Spinal cord (tissue), 10 donors: ENCODE data around the gene SLC16A9. TPM values are rescaled to one million over a fixed set of nuclear protein-coding genes. Genes with fewer than 3 reads are reported as not detected.

Experiments
- DNase-seq, 6 donors: peaks; one replicate each; pipeline versions ENCODE4 v3.0.0 to v3.0.0-alpha.2; 2013 to 2015; ENCODE audit warnings: low spot score in 6 of 6, low read depth in 4 of 6
- H3K27ac ChIP-seq: one replicate; pipeline ENCODE4 v1.5.1; 2013; ENCODE audit warnings: low read depth, low read length, control low read depth
- H3K27me3 ChIP-seq: one replicate; pipeline ENCODE4 v1.6.1; 2013; ENCODE audit warnings: low read length; ENCODE audit not compliant: control insufficient read depth, insufficient read depth
- H3K36me3 ChIP-seq: one replicate; pipeline ENCODE4 v1.6.1; 2013; ENCODE audit warnings: low read length; ENCODE audit not compliant: control insufficient read depth, insufficient read depth
- H3K4me1 ChIP-seq: one replicate; pipeline ENCODE4 v1.6.1; 2013; ENCODE audit warnings: low read length; ENCODE audit not compliant: control insufficient read depth, insufficient read depth
- H3K4me3 ChIP-seq: one replicate; pipeline ENCODE4 v1.5.1; 2013; ENCODE audit warnings: low read depth, low read length, control low read depth
- H3K9me3 ChIP-seq: one replicate; pipeline ENCODE4 v1.6.1; 2013; ENCODE audit warnings: low read length; ENCODE audit not compliant: control insufficient read depth, insufficient read depth
- WGBS: methylation state at CpG from one replicate; pipeline ENCODE4 v1.1.5; 2013; ENCODE audit warnings: missing lambda C conversion rate; ENCODE audit not compliant: insufficient coverage; 5-methylcytosine and 5-hydroxymethylcytosine counted together
- polyA plus RNA-seq, 2 donors: library from polyadenylated mRNA; unstranded; fragments of 120-200 nt; gene quantifications; one replicate each; pipeline ENCODE4 v1.2.1, GENCODE V29; 2013; ENCODE audit not compliant: insufficient read length in 2 of 2
- total RNA-seq, 2 donors: library from RNA; depleted of rRNA in 1 of 2; stranded (reverse); fragments of 120-200 nt in 1 of 2; fragments of >200 nt in 1 of 2; gene quantifications; one replicate each; pipeline versions ENCODE4 v1.2.3 to v1.2.4, GENCODE V29; 2013 to 2014
- donor health status: healthy.

The SLC16A9 gene
- total and polyA plus RNA-seq, 4 donors = 26.6 to 108 (median 43.8) TPM

GRCh38 chr10:59625721-59626522, 83.7 kb downstream of the SLC16A9 start:
- no peak overlapping the region for H3K27ac ChIP-seq

GRCh38 chr10:59624951-59625350, 84.7 kb downstream of the SLC16A9 start:
- H3K27ac ChIP-seq = no peak overlapping the region
- H3K27me3 ChIP-seq = no peaks in the 10 kb centered on the region
- H3K36me3 ChIP-seq = no peaks in the 10 kb centered on the region
- 100% methylated on average over 1 of the region's 8 CpGs for WGBS
- DNase-seq = no peak
- peaks cover 3% of the 10 kb centered on the region for H3K4me1 ChIP-seq
- no peak overlapping the region for H3K4me3 ChIP-seq
- no peaks in the 10 kb centered on the region for H3K9me3 ChIP-seq

More at GRCh38 chr10:59625721-59626522, 83.7 kb downstream of the SLC16A9 start:
- H3K9me3 ChIP-seq = no peaks in the 10 kb centered on the region
- H3K4me1 ChIP-seq = peaks cover 3% of the 10 kb centered on the region
- H3K27me3 ChIP-seq = no peaks in the 10 kb centered on the region
- H3K36me3 ChIP-seq = no peaks in the 10 kb centered on the region
- DNase-seq = peak; percentile 71 to 97 (median 80)
- H3K4me3 ChIP-seq = peak overlapping the region; percentile 4
- WGBS = 7% methylated on average over 4 of the region's 8 CpGs

- H3K4me1 ChIP-seq = peaks cover 3% of the 10 kb centered on the region
- 100% methylated on average over 2 of the region's 3 CpGs for WGBS
- H3K36me3 ChIP-seq = no peaks in the 10 kb centered on the region
- H3K27me3 ChIP-seq = no peaks in the 10 kb centered on the region
- no peaks in the 10 kb centered on the region for H3K9me3 ChIP-seq
- no peak for DNase-seq
- H3K27ac ChIP-seq = no peak overlapping the region
- no peak overlapping the region for H3K4me3 ChIP-seq
Observed at GRCh38 chr10:59624136-59624535, 85.5 kb downstream of the SLC16A9 start.

- Histone ChIP-seq H3K4me1 (peaks cover 3% of the 10 kb centered on the region), H3K27me3 (no peaks in the 10 kb centered on the region), H3K9me3 (no peaks in the 10 kb centered on the region), H3K4me3 (no peak overlapping the region), H3K27ac (no peak overlapping the region), H3K36me3 (no peaks in the 10 kb centered on the region)
- no peak for DNase-seq
- 78% methylated on average over 14 of the region's 16 CpGs for WGBS
Observed at GRCh38 chr10:59623133-59624121, 86.2 kb downstream of the SLC16A9 start.

- 88% methylated on average over 4 of the region's 16 CpGs for WGBS
- peaks cover 3% of the 10 kb centered on the region for H3K4me1 ChIP-seq
- H3K27ac ChIP-seq = no peak overlapping the region
- no peaks in the 10 kb centered on the region for H3K9me3 ChIP-seq
- H3K36me3 ChIP-seq = no peaks in the 10 kb centered on the region
- H3K4me3 ChIP-seq = no peak overlapping the region
- peak in 5 of 6 donors; percentile 60 to 94 (median 65) for DNase-seq
- H3K27me3 ChIP-seq = no peaks in the 10 kb centered on the region
Observed at GRCh38 chr10:59622320-59623132, 87.1 kb downstream of the SLC16A9 start.

GRCh38 chr10:59621771-59622170, 87.9 kb downstream of the SLC16A9 start:
- no CpG with 5 or more reads among the region's 1 CpG for WGBS
- no peak overlapping the region for H3K27ac ChIP-seq
- peaks cover under 1% of the 10 kb centered on the region for H3K4me1 ChIP-seq
- no peaks in the 10 kb centered on the region for H3K27me3 ChIP-seq
- no peak overlapping the region for H3K4me3 ChIP-seq
- no peaks in the 10 kb centered on the region for H3K36me3 ChIP-seq
- H3K9me3 ChIP-seq = no peaks in the 10 kb centered on the region
- peak in 1 of 6 donors; percentile 12 for DNase-seq

- Histone ChIP-seq H3K36me3 (no peaks in the 10 kb centered on the region), H3K9me3 (no peaks in the 10 kb centered on the region), H3K27ac (no peak overlapping the region), H3K4me3 (no peak overlapping the region), H3K27me3 (no peaks in the 10 kb centered on the region), H3K4me1 (no peaks in the 10 kb centered on the region)
- no CpG with 5 or more reads among the region's 4 CpGs for WGBS
- peak in 1 of 6 donors; percentile 15 for DNase-seq
Observed at GRCh38 chr10:59618666-59619065, 91.0 kb downstream of the SLC16A9 start.

GRCh38 chr10:59617996-59618395, 91.7 kb downstream of the SLC16A9 start:
- no peak overlapping the region for H3K4me3 ChIP-seq
- no CpG with 5 or more reads among the region's 1 CpG for WGBS
- no peaks in the 10 kb centered on the region for H3K36me3 ChIP-seq
- no peak overlapping the region for H3K27ac ChIP-seq
- H3K9me3 ChIP-seq = no peaks in the 10 kb centered on the region
- peak in 1 of 6 donors; percentile 65 for DNase-seq
- H3K4me1 ChIP-seq = no peaks in the 10 kb centered on the region
- no peaks in the 10 kb centered on the region for H3K27me3 ChIP-seq

GRCh38 chr10:59611048-59611447, 98.6 kb downstream of the SLC16A9 start:
- Histone ChIP-seq H3K27ac (no peak overlapping the region), H3K36me3 (no peaks in the 10 kb centered on the region), H3K27me3 (no peaks in the 10 kb centered on the region), H3K4me1 (no peaks in the 10 kb centered on the region), H3K4me3 (no peak overlapping the region), H3K9me3 (no peaks in the 10 kb centered on the region)
- no peak for DNase-seq
